ENCODE data around the gene WDR62.
A peak's percentile ranks its signal among the peaks of the same experiment; 100 is the strongest.
"Not testable (repeated sequence)": the region's sequence is repeated elsewhere in the genome, so short reads cannot be mapped to it uniquely, and the experiment has no call there.

WDR62 gene

GRCh38 chr19:36025541-36025940 lies 29.2 kb upstream of the WDR62 start:
- H3K4me1 ChIP-seq (ENCODE audit: control insufficient read depth, insufficient read depth, low read length): no peaks in the 10 kb centered on the region
- H3K36me3 ChIP-seq (ENCODE audit: control insufficient read depth, insufficient read depth, low read length): peaks cover 8% of the 10 kb centered on the region
- H3K27ac ChIP-seq (ENCODE audit: low read depth, low read length): no peak overlapping the region
- H3K27me3 ChIP-seq (ENCODE audit: control insufficient read depth, insufficient read depth, low read length): no peaks in the 10 kb centered on the region
- H3K9ac ChIP-seq (ENCODE audit: low read length): no peak overlapping the region
- H3K4me3 ChIP-seq (ENCODE audit: low read length): no peak overlapping the region

GRCh38 chr19:36026091-36026876 lies 28.4 kb upstream of the WDR62 start:
- Histone ChIP-seq H3K9ac (ENCODE audit: low read length) (no peak overlapping the region), H3K4me1 (ENCODE audit: control insufficient read depth, insufficient read depth, low read length) (no peaks in the 10 kb centered on the region), H3K4me3 (ENCODE audit: low read length) (no peak overlapping the region), H3K27me3 (ENCODE audit: control insufficient read depth, insufficient read depth, low read length) (no peaks in the 10 kb centered on the region), H3K27ac (ENCODE audit: low read depth, low read length) (no peak overlapping the region), H3K36me3 (ENCODE audit: control insufficient read depth, insufficient read depth, low read length) (peaks cover 8% of the 10 kb centered on the region)

- Histone ChIP-seq H3K4me3 (ENCODE audit: low read length) (no peak overlapping the region), H3K9ac (ENCODE audit: low read length) (no peak overlapping the region), H3K27ac (ENCODE audit: low read depth, low read length) (no peak overlapping the region), H3K36me3 (ENCODE audit: control insufficient read depth, insufficient read depth, low read length) (peaks cover 8% of the 10 kb centered on the region), H3K4me1 (ENCODE audit: control insufficient read depth, insufficient read depth, low read length) (peaks cover 2% of the 10 kb centered on the region), H3K27me3 (ENCODE audit: control insufficient read depth, insufficient read depth, low read length) (no peaks in the 10 kb centered on the region)
Observed at GRCh38 chr19:36027696-36028095, 27.0 kb upstream of the WDR62 start.

- H3K27me3 ChIP-seq (ENCODE audit: control insufficient read depth, insufficient read depth, low read length): no peaks in the 10 kb centered on the region
- peaks cover 8% of the 10 kb centered on the region for H3K36me3 ChIP-seq (ENCODE audit: control insufficient read depth, insufficient read depth, low read length)
- H3K4me1 ChIP-seq (ENCODE audit: control insufficient read depth, insufficient read depth, low read length): peaks cover 2% of the 10 kb centered on the region
- no peak overlapping the region for H3K27ac ChIP-seq (ENCODE audit: low read depth, low read length)
- no peak overlapping the region for H3K4me3 ChIP-seq (ENCODE audit: low read length)
- H3K9ac ChIP-seq (ENCODE audit: low read length): no peak overlapping the region
Observed at GRCh38 chr19:36028313-36029041, 26.2 kb upstream of the WDR62 start.

- H3K36me3 ChIP-seq (ENCODE audit: control insufficient read depth, insufficient read depth, low read length): peaks cover 8% of the 10 kb centered on the region
- H3K4me1 ChIP-seq (ENCODE audit: control insufficient read depth, insufficient read depth, low read length): peaks cover 2% of the 10 kb centered on the region
- no peak overlapping the region for H3K27ac ChIP-seq (ENCODE audit: low read depth, low read length)
- H3K27me3 ChIP-seq (ENCODE audit: control insufficient read depth, insufficient read depth, low read length): no peaks in the 10 kb centered on the region
- no peak overlapping the region for H3K4me3 ChIP-seq (ENCODE audit: low read length)
- H3K9ac ChIP-seq (ENCODE audit: low read length): no peak overlapping the region
Observed at GRCh38 chr19:36030264-36031148, 24.2 kb upstream of the WDR62 start.

GRCh38 chr19:36031308-36031707 lies 23.4 kb upstream of the WDR62 start:
- no peak overlapping the region for H3K9ac ChIP-seq (ENCODE audit: low read length)
- H3K27ac ChIP-seq (ENCODE audit: low read depth, low read length): no peak overlapping the region
- H3K36me3 ChIP-seq (ENCODE audit: control insufficient read depth, insufficient read depth, low read length): peaks cover 2% of the 10 kb centered on the region
- no peak overlapping the region for H3K4me3 ChIP-seq (ENCODE audit: low read length)
- H3K4me1 ChIP-seq (ENCODE audit: control insufficient read depth, insufficient read depth, low read length): peaks cover 2% of the 10 kb centered on the region
- H3K27me3 ChIP-seq (ENCODE audit: control insufficient read depth, insufficient read depth, low read length): no peaks in the 10 kb centered on the region

GRCh38 chr19:36032251-36033104 lies 22.2 kb upstream of the WDR62 start, which contains the start of gene CLIP3:
Gene CLIP3, minus strand, starts transcription at chr19:36032873. Its CDS starts 516 bp downstream, at chr19:36032357.
- peak within 1 kb of the TSS; percentile 69 for H3K4me3 ChIP-seq (ENCODE audit: low read length)
- peak within 1 kb of the TSS; percentile 87 for H3K27ac ChIP-seq (ENCODE audit: low read depth, low read length)
- H3K9ac ChIP-seq (ENCODE audit: low read length): no peak within 1 kb of the TSS
- H3K36me3 ChIP-seq (ENCODE audit: control insufficient read depth, insufficient read depth, low read length): peaks cover 2% of the 10 kb centered on the region
- H3K27me3 ChIP-seq (ENCODE audit: control insufficient read depth, insufficient read depth, low read length): no peaks in the 10 kb centered on the region
- peaks cover 2% of the 10 kb centered on the region for H3K4me1 ChIP-seq (ENCODE audit: control insufficient read depth, insufficient read depth, low read length)

- Histone ChIP-seq H3K27me3 (ENCODE audit: control insufficient read depth, insufficient read depth, low read length) (no peaks in the 10 kb centered on the region), H3K4me3 (ENCODE audit: low read length) (no peak overlapping the region), H3K36me3 (ENCODE audit: control insufficient read depth, insufficient read depth, low read length) (peaks cover 2% of the 10 kb centered on the region), H3K27ac (ENCODE audit: low read depth, low read length) (no peak overlapping the region), H3K9ac (ENCODE audit: low read length) (no peak overlapping the region), H3K4me1 (ENCODE audit: control insufficient read depth, insufficient read depth, low read length) (peaks cover 15% of the 10 kb centered on the region)
Observed at GRCh38 chr19:36040495-36040894, 14.2 kb upstream of the WDR62 start.

GRCh38 chr19:36041092-36041491 lies 13.6 kb upstream of the WDR62 start:
- not testable (repeated sequence) for H3K27ac ChIP-seq (ENCODE audit: low read depth, low read length); H3K36me3 ChIP-seq (ENCODE audit: control insufficient read depth, insufficient read depth, low read length); H3K27me3 ChIP-seq (ENCODE audit: control insufficient read depth, insufficient read depth, low read length); H3K4me3 ChIP-seq (ENCODE audit: low read length); H3K9ac ChIP-seq (ENCODE audit: low read length)
- peaks cover 15% of the 10 kb centered on the region for H3K4me1 ChIP-seq (ENCODE audit: control insufficient read depth, insufficient read depth, low read length)

- no peak overlapping the region for H3K9ac ChIP-seq (ENCODE audit: low read length)
- H3K36me3 ChIP-seq (ENCODE audit: control insufficient read depth, insufficient read depth, low read length): peaks cover 2% of the 10 kb centered on the region
- H3K27ac ChIP-seq (ENCODE audit: low read depth, low read length): peak overlapping the region; percentile 5
- no peaks in the 10 kb centered on the region for H3K27me3 ChIP-seq (ENCODE audit: control insufficient read depth, insufficient read depth, low read length)
- peaks cover 19% of the 10 kb centered on the region for H3K4me1 ChIP-seq (ENCODE audit: control insufficient read depth, insufficient read depth, low read length)
- no peak overlapping the region for H3K4me3 ChIP-seq (ENCODE audit: low read length)
Observed at GRCh38 chr19:36041831-36042230, 12.9 kb upstream of the WDR62 start.

GRCh38 chr19:36043952-36044351 lies 10.7 kb upstream of the WDR62 start:
- H3K27ac ChIP-seq (ENCODE audit: low read depth, low read length): peak overlapping the region; percentile 57

More at GRCh38 chr19:36043952-36044351, 10.7 kb upstream of the WDR62 start:
- no peak overlapping the region for H3K4me3 ChIP-seq (ENCODE audit: low read length)
- H3K27me3 ChIP-seq (ENCODE audit: control insufficient read depth, insufficient read depth, low read length): no peaks in the 10 kb centered on the region
- no peaks in the 10 kb centered on the region for H3K36me3 ChIP-seq (ENCODE audit: control insufficient read depth, insufficient read depth, low read length)
- H3K4me1 ChIP-seq (ENCODE audit: control insufficient read depth, insufficient read depth, low read length): peaks cover 22% of the 10 kb centered on the region
- no peak overlapping the region for H3K9ac ChIP-seq (ENCODE audit: low read length)

Measured in rectal smooth muscle tissue (tissue), 1 donor.